ENCODE measurements around the gene B4GALT6. TPM values are rescaled to one million over a fixed set of nuclear protein-coding genes. Genes with fewer than 3 reads are reported as not detected.

Gene B4GALT6
- total RNA-seq, 1 experiment from 2014 or later = 16.1 TPM

DNA sequence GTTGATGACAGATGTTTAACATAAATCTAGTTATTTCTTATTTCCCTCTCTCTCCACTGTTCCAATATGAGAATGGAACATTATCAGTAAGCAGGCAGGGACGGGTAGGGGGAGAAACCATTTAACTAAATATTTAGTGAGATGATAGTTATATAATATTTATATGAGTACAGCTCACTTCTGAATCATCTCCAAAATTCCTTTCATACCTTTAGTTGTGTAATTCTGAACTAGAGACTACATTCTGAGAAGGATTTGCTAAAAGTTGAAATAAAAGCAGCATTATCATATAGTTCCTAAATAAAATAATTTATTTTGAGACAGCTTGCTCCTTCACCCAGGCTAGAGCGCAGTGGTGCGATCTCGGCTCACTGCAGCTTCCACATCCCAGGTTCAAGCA lies 41.4 kb downstream of the B4GALT6 start:
- Histone ChIP-seq H3K4me1 (ENCODE audit: control insufficient read depth in 1 of 2, insufficient read depth in 2 of 2, low read length in 2 of 2) (peaks cover 0 to 6% of the 10 kb centered on the region in 2 experiments; a peak in 2 of 4 replicates), H3K27me3 (ENCODE audit: insufficient read depth, low read length) (no peaks in the 10 kb centered on the region), H2AFZ (ENCODE audit: low read depth, low read length, poor library complexity, severe bottlenecking) (no peak overlapping the region), H3K27ac (ENCODE audit: low read depth, low read length) (no peak overlapping the region), H4K20me1 (ENCODE audit: insufficient read depth) (no peaks in the 10 kb centered on the region), H3K4me3 (replicated peaks in 1 of 2; ENCODE audit: low read depth in 1 of 2, low read length in 2 of 2) (no peak overlapping the region), H3K9me2 (ENCODE audit: insufficient read depth) (no peaks in the 10 kb centered on the region; the same call in 1 of the 2 replicates), H3K9ac (ENCODE audit: low read length) (no peak overlapping the region), H3K4me2 (ENCODE audit: low read length) (no peak overlapping the region), H3K36me3 (ENCODE audit: control insufficient read depth in 1 of 2, insufficient read depth in 2 of 2, low read length in 2 of 2) (no peaks in the 10 kb centered on the region), H3K9me3 (ENCODE audit: control insufficient read depth in 1 of 2, insufficient read depth in 1 of 2, low read depth in 1 of 2, low read length in 2 of 2) (no peaks in the 10 kb centered on the region), H3K79me2 (ENCODE audit: insufficient read depth, low read length) (no peaks in the 10 kb centered on the region)
- TF ChIP-seq CEBPB (IDR thresholded peaks at IDR 0.05; ENCODE audit: low read depth) = no peak
- TF ChIP-seq, protein P1, sequence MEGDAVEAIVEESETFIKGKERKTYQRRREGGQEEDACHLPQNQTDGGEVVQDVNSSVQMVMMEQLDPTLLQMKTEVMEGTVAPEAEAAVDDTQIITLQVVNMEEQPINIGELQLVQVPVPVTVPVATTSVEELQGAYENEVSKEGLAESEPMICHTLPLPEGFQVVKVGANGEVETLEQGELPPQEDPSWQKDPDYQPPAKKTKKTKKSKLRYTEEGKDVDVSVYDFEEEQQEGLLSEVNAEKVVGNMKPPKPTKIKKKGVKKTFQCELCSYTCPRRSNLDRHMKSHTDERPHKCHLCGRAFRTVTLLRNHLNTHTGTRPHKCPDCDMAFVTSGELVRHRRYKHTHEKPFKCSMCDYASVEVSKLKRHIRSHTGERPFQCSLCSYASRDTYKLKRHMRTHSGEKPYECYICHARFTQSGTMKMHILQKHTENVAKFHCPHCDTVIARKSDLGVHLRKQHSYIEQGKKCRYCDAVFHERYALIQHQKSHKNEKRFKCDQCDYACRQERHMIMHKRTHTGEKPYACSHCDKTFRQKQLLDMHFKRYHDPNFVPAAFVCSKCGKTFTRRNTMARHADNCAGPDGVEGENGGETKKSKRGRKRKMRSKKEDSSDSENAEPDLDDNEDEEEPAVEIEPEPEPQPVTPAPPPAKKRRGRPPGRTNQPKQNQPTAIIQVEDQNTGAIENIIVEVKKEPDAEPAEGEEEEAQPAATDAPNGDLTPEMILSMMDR (IDR thresholded peaks at IDR 0.05 in 2 of 3, conservative IDR thresholded peaks at IDR 0.05 in 1 of 3; ENCODE audit: borderline replicate concordance in 1 of 3, insufficient read depth in 1 of 3, low read depth in 2 of 3, low read length in 2 of 3) = no peak
- TF ChIP-seq SP1 (IDR thresholded peaks at IDR 0.05; ENCODE audit: low read depth) = no peak
- TF ChIP-seq JUND (IDR thresholded peaks at IDR 0.05) = no peak
- no peak for TF ChIP-seq EGR1 (IDR thresholded peaks at IDR 0.05; ENCODE audit: low read depth)
- no peak for TF ChIP-seq POLR2A (IDR thresholded peaks at IDR 0.05; ENCODE audit: borderline replicate concordance, extremely low read depth, insufficient read depth, insufficient read length)
- no peak for TF ChIP-seq EZH2 (IDR thresholded peaks at IDR 0.05)
- TF ChIP-seq ZFX (IDR thresholded peaks at IDR 0.05) = no peak
- TF ChIP-seq, protein P2, sequence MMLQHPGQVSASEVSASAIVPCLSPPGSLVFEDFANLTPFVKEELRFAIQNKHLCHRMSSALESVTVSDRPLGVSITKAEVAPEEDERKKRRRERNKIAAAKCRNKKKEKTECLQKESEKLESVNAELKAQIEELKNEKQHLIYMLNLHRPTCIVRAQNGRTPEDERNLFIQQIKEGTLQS (IDR thresholded peaks at IDR 0.05) = no peak
- TF ChIP-seq FOSL1 (IDR thresholded peaks at IDR 0.05; ENCODE audit: low read depth) = no peak
- TF ChIP-seq, protein P3, sequence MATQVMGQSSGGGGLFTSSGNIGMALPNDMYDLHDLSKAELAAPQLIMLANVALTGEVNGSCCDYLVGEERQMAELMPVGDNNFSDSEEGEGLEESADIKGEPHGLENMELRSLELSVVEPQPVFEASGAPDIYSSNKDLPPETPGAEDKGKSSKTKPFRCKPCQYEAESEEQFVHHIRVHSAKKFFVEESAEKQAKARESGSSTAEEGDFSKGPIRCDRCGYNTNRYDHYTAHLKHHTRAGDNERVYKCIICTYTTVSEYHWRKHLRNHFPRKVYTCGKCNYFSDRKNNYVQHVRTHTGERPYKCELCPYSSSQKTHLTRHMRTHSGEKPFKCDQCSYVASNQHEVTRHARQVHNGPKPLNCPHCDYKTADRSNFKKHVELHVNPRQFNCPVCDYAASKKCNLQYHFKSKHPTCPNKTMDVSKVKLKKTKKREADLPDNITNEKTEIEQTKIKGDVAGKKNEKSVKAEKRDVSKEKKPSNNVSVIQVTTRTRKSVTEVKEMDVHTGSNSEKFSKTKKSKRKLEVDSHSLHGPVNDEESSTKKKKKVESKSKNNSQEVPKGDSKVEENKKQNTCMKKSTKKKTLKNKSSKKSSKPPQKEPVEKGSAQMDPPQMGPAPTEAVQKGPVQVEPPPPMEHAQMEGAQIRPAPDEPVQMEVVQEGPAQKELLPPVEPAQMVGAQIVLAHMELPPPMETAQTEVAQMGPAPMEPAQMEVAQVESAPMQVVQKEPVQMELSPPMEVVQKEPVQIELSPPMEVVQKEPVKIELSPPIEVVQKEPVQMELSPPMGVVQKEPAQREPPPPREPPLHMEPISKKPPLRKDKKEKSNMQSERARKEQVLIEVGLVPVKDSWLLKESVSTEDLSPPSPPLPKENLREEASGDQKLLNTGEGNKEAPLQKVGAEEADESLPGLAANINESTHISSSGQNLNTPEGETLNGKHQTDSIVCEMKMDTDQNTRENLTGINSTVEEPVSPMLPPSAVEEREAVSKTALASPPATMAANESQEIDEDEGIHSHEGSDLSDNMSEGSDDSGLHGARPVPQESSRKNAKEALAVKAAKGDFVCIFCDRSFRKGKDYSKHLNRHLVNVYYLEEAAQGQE (IDR thresholded peaks at IDR 0.05; ENCODE audit: low read depth) = no peak
- no peak for TF ChIP-seq YY1 (IDR thresholded peaks at IDR 0.05; ENCODE audit: extremely low read depth, insufficient replicate concordance, low read depth, low read length)
- no peak for TF ChIP-seq POLR2AphosphoS5 (IDR thresholded peaks at IDR 0.05; ENCODE audit: low read depth, low read length)
- no peak for TF ChIP-seq ELF1 (IDR thresholded peaks at IDR 0.05; ENCODE audit: borderline replicate concordance, low read depth)
- ATAC-seq (no peak), DNase-seq (ENCODE audit: low read depth, low spot score) (no peak)
- CTCF ChIA-PET = no interaction called here
- no TSS peak for BruUV-seq (replicated peaks)
- intact Hi-C loops (cut with micrococcal nuclease) = no loop called here
- RAD21 ChIA-PET (ENCODE audit: low non-redundant PET in 1 of 2, low total read pairs in 2 of 2, uncharacterized antibody in 2 of 2, unreplicated experiment in 2 of 2) = no interaction called here
- POLR2A ChIA-PET = no interaction called here
